Pancreas (tissue), 10 donors: ENCODE data around the gene ZEB1. TPM values are rescaled to one million over a fixed set of nuclear protein-coding genes. Genes with fewer than 3 reads are reported as not detected.

Source experiments
- ATAC-seq, 4 donors: fragments of 200-7000 bp; cut with Tn5 transposase; one replicate each; pipeline versions ENCODE4 v1.8.0 to v1.9.1; 2020; ENCODE audit warnings: mild to moderate bottlenecking in 4 of 4, moderate library complexity in 4 of 4
- DNase-seq, 6 donors: peaks; one replicate each; pipeline ENCODE4 v3.0.0-alpha.2; 2020
- FAIRE-seq: peaks from 2 replicates; lab custom pipeline; 2012; peaks lifted over from hg19 to GRCh38; lab: Jason Lieb, UNC
- H3K27ac ChIP-seq, 4 donors: fragments of 200-600 bp; sonication (generic); 1 replicate in 3 of 4; 2 replicates in 1 of 4; pipeline versions ENCODE4 v1.5.0 to v1.8.0; 2020
- H3K27me3 ChIP-seq, 4 donors: fragments of 200-600 bp; one replicate each; pipeline ENCODE4 v1.8.0; 2021
- H3K36me3 ChIP-seq, 3 donors: fragments of 200-600 bp; sonication (generic) in 1 of 3; one replicate each; pipeline versions ENCODE4 v1.5.0 to v1.8.0; 2020 to 2021
- H3K4me1 ChIP-seq, 3 donors: fragments of 200-600 bp; one replicate each; pipeline ENCODE4 v1.8.0; 2021
- H3K4me3 ChIP-seq, 4 donors: fragments of 200-600 bp; sonication (generic) in 2 of 4; one replicate each; pipeline versions ENCODE4 v1.5.0 to v1.8.0; 2020 to 2021
- H3K9me3 ChIP-seq, 4 donors: fragments of 200-600 bp; one replicate each; pipeline ENCODE4 v1.8.0; 2021
- WGBS, 2 donors: extraction: QIAGEN DNeasy Blood & Tissue Kit; methylation state at CpG; one replicate each; pipeline ENCODE4 v1.1.7; 2013; 5-methylcytosine and 5-hydroxymethylcytosine counted together
- intact Hi-C, 3 donors: fragments of 100-400 bp; cut with DNase I; formaldehyde crosslinking; loops; one replicate each; pipeline versions ENCODE4 v1.11.1 to v1.14.2; 2022
- polyA plus RNA-seq, 2 donors: library from polyadenylated mRNA; stranded (reverse); fragments of 200-250 nt; gene quantifications; one replicate each; pipeline ENCODE4 v1.2.3, GENCODE V29; 2013
- total RNA-seq, 6 donors: library from RNA; stranded (reverse); fragmentation: NEBNext Ultra II Directional in 4 of 6; extraction: Animal tissue kit (Norgen Biotek cat#: 25700) in 4 of 6; gene quantifications; one replicate each; pipeline versions ENCODE4 v1.2.1 to v1.2.4, GENCODE V29; 2021 to 2023
- TF ChIP-seq, protein P1 (sequence below), 4 donors: fragments of 200-600 bp; sonication (generic) in 3 of 4; IDR thresholded peaks; one replicate each; pipeline versions ENCODE4 v1.5.0 to v1.8.0; 2021; ENCODE audit warnings: antibody characterized with exemption in 4 of 4
- donor health status: healthy with polysubstance abuse.
- donor health status: DM: no; HTN: no; CAD: no; lungs with moderate emphysema.
- donor health status: DM: no; HTN: no; CAD: no.
- donor health status: control.
- donor health status: control.
- donor health status: Bipolar disorder and iron deficiency.
- donor health status: DM: yes; HTN: yes; CAD: no.
- donor health status: DM: no; HTN: no; CAD: no.
- donor health status: DM: no; HTN: no; CAD: no.
- donor health status: DM: yes; HTN: yes; CAD: no.

Gene ZEB1
- total RNA-seq (10 to 100 TPM in 2 of 6 donors, 1 to 10 TPM in 4; 3.2 to 21.6 (median 6.9) TPM), polyA plus RNA-seq (1 to 10 TPM; 4.8 to 5.2 TPM)

DNA sequence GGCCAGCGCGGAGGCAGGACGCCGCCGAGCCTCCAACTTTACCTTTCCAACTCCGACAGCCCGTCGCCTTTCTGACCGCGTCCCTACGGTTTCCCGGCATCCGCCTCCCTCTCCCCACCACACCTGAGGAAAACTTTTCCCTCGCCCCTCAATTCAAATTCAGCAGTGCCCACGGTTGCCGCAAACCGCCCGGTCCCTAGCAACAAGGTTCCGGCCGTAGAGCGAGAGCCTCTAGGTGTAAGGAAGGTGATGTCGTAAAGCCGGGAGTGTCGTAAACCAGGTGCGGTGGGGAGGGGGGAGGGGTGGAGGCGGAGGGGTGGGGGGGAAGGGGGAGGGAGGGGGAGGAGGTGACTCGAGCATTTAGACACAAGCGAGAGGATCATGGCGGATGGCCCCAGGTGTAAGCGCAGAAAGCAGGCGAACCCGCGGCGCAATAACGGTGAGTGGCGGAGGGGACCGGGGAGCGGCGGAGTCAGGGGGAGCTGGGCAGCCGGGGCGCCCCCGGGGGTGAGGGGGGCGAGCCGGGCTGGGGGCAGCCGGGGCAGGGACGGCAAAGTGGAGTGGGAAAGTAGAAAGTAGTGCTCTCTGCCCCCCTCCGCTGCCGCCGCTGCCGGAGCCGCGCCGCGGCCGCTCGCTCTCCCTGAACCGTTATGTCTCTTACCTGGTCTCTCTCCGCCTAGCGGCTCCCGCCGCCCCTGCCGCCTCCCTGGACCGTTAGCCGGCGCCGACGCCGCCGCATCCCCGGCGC is at the start of gene ZEB1:
TSS of gene ZEB1 (plus strand) at position 363 of the 748 bp plus-strand sequence. CDS start at position 382, 19 bp downstream.
- intact Hi-C loops, result no loop called here
- TF ChIP-seq, protein P1, sequence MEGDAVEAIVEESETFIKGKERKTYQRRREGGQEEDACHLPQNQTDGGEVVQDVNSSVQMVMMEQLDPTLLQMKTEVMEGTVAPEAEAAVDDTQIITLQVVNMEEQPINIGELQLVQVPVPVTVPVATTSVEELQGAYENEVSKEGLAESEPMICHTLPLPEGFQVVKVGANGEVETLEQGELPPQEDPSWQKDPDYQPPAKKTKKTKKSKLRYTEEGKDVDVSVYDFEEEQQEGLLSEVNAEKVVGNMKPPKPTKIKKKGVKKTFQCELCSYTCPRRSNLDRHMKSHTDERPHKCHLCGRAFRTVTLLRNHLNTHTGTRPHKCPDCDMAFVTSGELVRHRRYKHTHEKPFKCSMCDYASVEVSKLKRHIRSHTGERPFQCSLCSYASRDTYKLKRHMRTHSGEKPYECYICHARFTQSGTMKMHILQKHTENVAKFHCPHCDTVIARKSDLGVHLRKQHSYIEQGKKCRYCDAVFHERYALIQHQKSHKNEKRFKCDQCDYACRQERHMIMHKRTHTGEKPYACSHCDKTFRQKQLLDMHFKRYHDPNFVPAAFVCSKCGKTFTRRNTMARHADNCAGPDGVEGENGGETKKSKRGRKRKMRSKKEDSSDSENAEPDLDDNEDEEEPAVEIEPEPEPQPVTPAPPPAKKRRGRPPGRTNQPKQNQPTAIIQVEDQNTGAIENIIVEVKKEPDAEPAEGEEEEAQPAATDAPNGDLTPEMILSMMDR (IDR thresholded peaks at IDR 0.05), result peak; percentile 41 to 58 (median 54)
- FAIRE-seq (no peak), ATAC-seq (peak; percentile 86 to 96 (median 90)), DNase-seq (peak; percentile 74 to 93 (median 87))
- Histone ChIP-seq H3K9me3 (no peaks in the 10 kb centered on the region), H3K4me3 (peak within 1 kb of the TSS; percentile 78 to 94 (median 86)), H3K27me3 (peaks cover 0 to 31% (median 7%) of the 10 kb centered on the region in 4 donors), H3K4me1 (peaks cover 4 to 12% (median 5%) of the 10 kb centered on the region in 3 donors), H3K27ac (peak within 1 kb of the TSS; percentile 57 to 87 (median 76)), H3K36me3 (no peaks in the 10 kb centered on the region)
- WGBS, 2 donors, result 0% methylated on average over 53 to 71 of the region's 71 CpGs

GRCh38 chr10:31270954-31271353 is 48.1 kb upstream of the ZEB1 start:
- intact Hi-C loops, result no loop called here
- H3K4me3 ChIP-seq, result no peak overlapping the region
- H3K4me1 ChIP-seq, result no peaks in the 10 kb centered on the region
- H3K27me3 ChIP-seq, result no peaks in the 10 kb centered on the region
- 82 to 90% methylated on average over 5 of the region's 5 CpGs for WGBS, 2 donors
- ATAC-seq, result no peak
- H3K27ac ChIP-seq, result no peak overlapping the region
- no peaks in the 10 kb centered on the region for H3K36me3 ChIP-seq
- H3K9me3 ChIP-seq, result no peaks in the 10 kb centered on the region
- FAIRE-seq, result no peak
- DNase-seq, result no peak
- TF ChIP-seq, protein P1 (IDR thresholded peaks at IDR 0.05), result no peak

GRCh38 chr10:31272841-31273240 is 46.2 kb upstream of the ZEB1 start:
- FAIRE-seq, result no peak
- DNase-seq, result no peak
- TF ChIP-seq, protein P1 (IDR thresholded peaks at IDR 0.05), result no peak
- WGBS, 2 donors, result 41 to 57% methylated on average over 1 of the region's 1 CpG
- ATAC-seq, result no peak
- no peaks in the 10 kb centered on the region for H3K4me1 ChIP-seq
- no peaks in the 10 kb centered on the region for H3K27me3 ChIP-seq
- H3K4me3 ChIP-seq, result no peak overlapping the region
- no peak overlapping the region for H3K27ac ChIP-seq
- intact Hi-C loops, result no loop called here
- H3K36me3 ChIP-seq, result no peaks in the 10 kb centered on the region
- no peaks in the 10 kb centered on the region for H3K9me3 ChIP-seq

- Histone ChIP-seq H3K9me3 (no peaks in the 10 kb centered on the region), H3K4me3 (no peak overlapping the region), H3K27me3 (no peaks in the 10 kb centered on the region), H3K36me3 (no peaks in the 10 kb centered on the region), H3K4me1 (no peaks in the 10 kb centered on the region), H3K27ac (no peak overlapping the region)
- TF ChIP-seq, protein P1 (IDR thresholded peaks at IDR 0.05), result no peak
- no peak for FAIRE-seq
- WGBS, 2 donors, result 96 to 98% methylated on average over 2 of the region's 2 CpGs
- intact Hi-C loops, result no loop called here
- no peak for DNase-seq
- ATAC-seq, result no peak
Measured at GRCh38 chr10:31273789-31274188, 45.2 kb upstream of the ZEB1 start.

GRCh38 chr10:31274310-31274709 is 44.7 kb upstream of the ZEB1 start:
- Histone ChIP-seq H3K36me3 (no peaks in the 10 kb centered on the region), H3K4me3 (no peak overlapping the region), H3K4me1 (no peaks in the 10 kb centered on the region), H3K9me3 (no peaks in the 10 kb centered on the region), H3K27me3 (no peaks in the 10 kb centered on the region), H3K27ac (no peak overlapping the region)
- FAIRE-seq (no peak), DNase-seq (no peak), ATAC-seq (no peak)
- intact Hi-C loops, result no loop called here
- 53 to 59% methylated on average over 2 of the region's 2 CpGs for WGBS, 2 donors
- TF ChIP-seq, protein P1 (IDR thresholded peaks at IDR 0.05), result no peak
